KG1 (cell line): ENCODE measurements around the gene ZNF787.
"Not testable (repeated sequence)": the region's sequence is repeated elsewhere in the genome, so short reads cannot be mapped to it uniquely, and the experiment has no call there.

Experiments
- DNase-seq: peaks from one replicate; lab custom pipeline; 2025; lab: John Stamatoyannopoulos, UW

The ZNF787 gene

GRCh38 chr19:56120002-56120370 is 1.1 kb downstream of the ZNF787 start:
- DNase-seq, result no peak

- DNase-seq, result no peak
Observed at GRCh38 chr19:56119582-56119978, 1.5 kb downstream of the ZNF787 start.

GRCh38 chr19:56118666-56119581 is 2.2 kb downstream of the ZNF787 start:
- DNase-seq, result no peak

- no peak for DNase-seq
Observed at GRCh38 chr19:56117889-56118288, 3.2 kb downstream of the ZNF787 start.

- no peak for DNase-seq
Observed at GRCh38 chr19:56117376-56117884, 3.7 kb downstream of the ZNF787 start.

- DNase-seq, result no peak
Observed at GRCh38 chr19:56116606-56117005, 4.5 kb downstream of the ZNF787 start.

GRCh38 chr19:56115490-56115889 is 5.6 kb downstream of the ZNF787 start:
- no peak for DNase-seq

GRCh38 chr19:56114778-56115110 is 6.4 kb downstream of the ZNF787 start:
- DNase-seq, result no peak

- DNase-seq, result no peak
Observed at GRCh38 chr19:56114051-56114777, 6.9 kb downstream of the ZNF787 start.

- no peak for DNase-seq
Observed at GRCh38 chr19:56113074-56113632, 7.9 kb downstream of the ZNF787 start.

GRCh38 chr19:56112313-56112709 is 8.8 kb downstream of the ZNF787 start:
- DNase-seq, result no peak

- no peak for DNase-seq
Observed at GRCh38 chr19:56111601-56112312, 9.3 kb downstream of the ZNF787 start.

GRCh38 chr19:56110515-56111448 is 10.3 kb downstream of the ZNF787 start:
- no peak for DNase-seq

GRCh38 chr19:56109226-56109625 is 11.9 kb downstream of the ZNF787 start:
- DNase-seq, result no peak

- DNase-seq, result no peak
Observed at GRCh38 chr19:56108447-56109195, 12.5 kb downstream of the ZNF787 start.

GRCh38 chr19:56107626-56108351 is 13.3 kb downstream of the ZNF787 start:
- DNase-seq, result no peak

- no peak for DNase-seq
Observed at GRCh38 chr19:56106993-56107392, 14.1 kb downstream of the ZNF787 start.

GRCh38 chr19:56106397-56106849 is 14.7 kb downstream of the ZNF787 start:
- no peak for DNase-seq

- not testable (repeated sequence) for DNase-seq
Observed at GRCh38 chr19:56105831-56106396, 15.2 kb downstream of the ZNF787 start.
